IMR-90 (cell line): ENCODE data around the gene METTL22. TPM values are rescaled to one million over a fixed set of nuclear protein-coding genes. Genes with fewer than 3 reads are reported as not detected.

Source experiments
- ATAC-seq: fragments of 200-7000 bp; cut with Tn5 transposase; 2 replicates; pipeline ENCODE4 v1.9.1; 2020; ENCODE audit warnings: low read depth, mild to moderate bottlenecking, moderate library complexity
- BruUV-seq: library from RNA; stranded (reverse); fragments of 400-500 nt; replicated peaks from 2 replicates; lab custom pipeline; 2021; lab: Mats Ljungman, UMichigan
- CTCF ChIA-PET: fragments of 300-600 bp; formaldehyde crosslinking; extraction: SDS; loops from one replicate; lab custom pipeline; 2021; ENCODE audit warnings: antibody characterized with exemption; lab: Yijun Ruan, JAX
- POLR2A ChIA-PET: fragments of 300-600 bp; sonication (Branson Sonifier 250); formaldehyde crosslinking; loops from one replicate; lab custom pipeline; 2022; ENCODE audit warnings: antibody characterized with exemption; ENCODE audit not compliant: unreplicated experiment; lab: Charles Lee
- DNase-seq: peaks from one replicate; pipeline ENCODE4 v3.0.0; 2013
- H2AFZ ChIP-seq: replicated peaks from 2 replicates; pipeline ENCODE3; 2013; ENCODE audit warnings: low read length, mild to moderate bottlenecking; ENCODE audit not compliant: poor library complexity
- H2AK5ac ChIP-seq: 2 replicates; pipeline ENCODE4 v1.6.1; 2013; ENCODE audit warnings: low read depth, low read length, inconsistent platforms
- H2AK9ac ChIP-seq: replicated peaks from 2 replicates; pipeline ENCODE3; 2013; ENCODE audit warnings: mild to moderate bottlenecking, low read depth, low read length, moderate library complexity; ENCODE audit not compliant: poor library complexity
- H2BK120ac ChIP-seq: 2 replicates; pipeline ENCODE4 v1.6.1; 2013; ENCODE audit warnings: low read depth, low read length, inconsistent platforms
- H2BK15ac ChIP-seq: 3 replicates; pipeline ENCODE4 v1.6.1; 2013; ENCODE audit warnings: low read depth, low read length, inconsistent platforms
- H2BK20ac ChIP-seq: 2 replicates; pipeline ENCODE4 v1.6.1; 2013; ENCODE audit warnings: low read depth, mild to moderate bottlenecking, inconsistent platforms, low read length, moderate library complexity
- H2BK5ac ChIP-seq: 2 replicates; pipeline ENCODE4 v1.6.1; 2013; ENCODE audit warnings: mild to moderate bottlenecking, low read depth, low read length, inconsistent platforms; ENCODE audit not compliant: poor library complexity, severe bottlenecking
- H3K14ac ChIP-seq: replicated peaks from 2 replicates; pipeline ENCODE4 v1.6.1; 2013; ENCODE audit warnings: low read depth, low read length, inconsistent platforms
- H3K18ac ChIP-seq: 2 replicates; pipeline ENCODE4 v1.6.1; 2013; ENCODE audit warnings: low read depth, low read length, control low read depth
- H3K23ac ChIP-seq: 2 replicates; pipeline ENCODE4 v1.6.1; 2013; ENCODE audit warnings: low read depth, low read length, inconsistent platforms
- H3K27ac ChIP-seq: 2 replicates; pipeline ENCODE4 v1.5.1; 2013; ENCODE audit warnings: mild to moderate bottlenecking, control low read depth, low read length; ENCODE audit not compliant: insufficient read depth
- H3K27me3 ChIP-seq: 2 replicates; pipeline ENCODE4 v1.6.1; 2013; ENCODE audit warnings: low read length; ENCODE audit not compliant: control insufficient read depth, insufficient read depth
- H3K36me3 ChIP-seq: 2 replicates; pipeline ENCODE4 v1.6.1; 2013; ENCODE audit warnings: low read length, mixed read lengths; ENCODE audit not compliant: control insufficient read depth, insufficient read depth
- H3K4ac ChIP-seq: 2 replicates; pipeline ENCODE4 v1.6.1; 2013; ENCODE audit warnings: low read depth, low read length, inconsistent platforms
- H3K4me1 ChIP-seq: 2 replicates; pipeline ENCODE4 v1.6.1; 2013; ENCODE audit warnings: low read length, mixed read lengths; ENCODE audit not compliant: control insufficient read depth, insufficient read depth
- H3K4me2 ChIP-seq: 2 replicates; pipeline ENCODE4 v1.6.1; 2013; ENCODE audit warnings: low read depth, mild to moderate bottlenecking, control low read depth, low read length, moderate library complexity
- H3K4me3 ChIP-seq: 2 replicates; pipeline ENCODE4 v1.5.1; 2013; ENCODE audit warnings: low read depth, mild to moderate bottlenecking, control low read depth, low read length, moderate library complexity; ENCODE audit not compliant: insufficient read depth
- H3K56ac ChIP-seq: 2 replicates; pipeline ENCODE4 v1.6.1; 2013; ENCODE audit warnings: low read length, inconsistent platforms; ENCODE audit not compliant: insufficient read depth; ENCODE audit errors: extremely low read depth
- H3K79me1 ChIP-seq, 2 experiments: 2 replicates each; pipeline ENCODE4 v1.6.1; 2013; ENCODE audit warnings: low read length in 2 of 2, inconsistent platforms in 1 of 2, low read depth in 1 of 2
- H3K9ac ChIP-seq: 2 replicates; pipeline ENCODE4 v1.6.1; 2013; ENCODE audit warnings: low read depth, low read length, control low read depth
- H3K9me1 ChIP-seq: 2 replicates; pipeline ENCODE4 v1.6.1; 2013; ENCODE audit warnings: low read length, inconsistent platforms; ENCODE audit not compliant: insufficient read depth
- H3K9me3 ChIP-seq: 2 replicates; pipeline ENCODE4 v1.6.1; 2013; ENCODE audit warnings: low read length; ENCODE audit not compliant: control insufficient read depth, insufficient read depth
- H4K20me1 ChIP-seq: 2 replicates; pipeline ENCODE4 v1.6.1; 2013; ENCODE audit warnings: low read length, inconsistent platforms; ENCODE audit not compliant: insufficient read depth
- H4K5ac ChIP-seq: 2 replicates; pipeline ENCODE4 v1.6.1; 2013; ENCODE audit warnings: mild to moderate bottlenecking, low read depth, low read length, control low read depth
- H4K8ac ChIP-seq, 2 experiments: 2 replicates each; pipeline ENCODE4 v1.6.1; 2013; ENCODE audit warnings: low read depth in 2 of 2, low read length in 2 of 2, control low read depth in 1 of 2, inconsistent platforms in 1 of 2
- H4K91ac ChIP-seq: 2 replicates; pipeline ENCODE4 v1.6.1; 2013; ENCODE audit warnings: low read depth, low read length, inconsistent platforms; ENCODE audit not compliant: insufficient read depth
- CEBPB ChIP-seq: IDR thresholded peaks from 2 replicates; pipeline ENCODE4 v1.6.1; 2012; ENCODE audit warnings: low read depth, low read length, improper control_type of control experiment
- RAD21 ChIP-seq: IDR thresholded peaks from 2 replicates; pipeline ENCODE4 v1.6.1; 2012; ENCODE audit warnings: low read length, improper control_type of control experiment
- WGBS, 2 experiments: methylation state at CpG; one replicate each; pipeline versions ENCODE4 v1.1.5 to v1.1.7; 2013; ENCODE audit warnings: missing lambda C conversion rate in 2 of 2; ENCODE audit not compliant: insufficient read length in 1 of 2; ENCODE audit errors: extremely low coverage in 2 of 2; 5-methylcytosine and 5-hydroxymethylcytosine counted together
- dilution Hi-C: fragments of 300-500 bp; cut with HindIII; formaldehyde crosslinking; loops from one replicate; pipeline ENCODE4 v1.14.3; 2018; ENCODE audit warnings: low sequenced_read_pairs; ENCODE audit not compliant: unreplicated experiment
- in situ Hi-C: fragments of 300-500 bp; cut with MboI; formaldehyde crosslinking; loops from 3 replicates; pipeline ENCODE4 v1.14.3; 2019; ENCODE audit warnings: low sequenced_read_pairs, inconsistent platforms, mixed read lengths
- intact Hi-C: fragments of 100-400 bp; cut with micrococcal nuclease; formaldehyde crosslinking; loops from 2 replicates; pipeline ENCODE4 v1.10.0; 2022
- polyA plus RNA-seq, 3 experiments: library from polyadenylated mRNA; depleted of rRNA; stranded (reverse); fragments of >200 nt; gene quantifications; 2 replicates each; pipeline ENCODE4 v1.2.3, GENCODE V29; 2012; ENCODE audit warnings: low replicate concordance in 1 of 3
- total RNA-seq: library from RNA; depleted of rRNA; stranded (reverse); fragments of >200 nt; gene quantifications from 2 replicates; pipeline ENCODE4 v1.2.3, GENCODE V29; 2012

Gene METTL22
- total and polyA plus RNA-seq, 2 of the 4 experiments (the other 2 are of a cell fraction), result 27.2 to 51.2 TPM

DNA sequence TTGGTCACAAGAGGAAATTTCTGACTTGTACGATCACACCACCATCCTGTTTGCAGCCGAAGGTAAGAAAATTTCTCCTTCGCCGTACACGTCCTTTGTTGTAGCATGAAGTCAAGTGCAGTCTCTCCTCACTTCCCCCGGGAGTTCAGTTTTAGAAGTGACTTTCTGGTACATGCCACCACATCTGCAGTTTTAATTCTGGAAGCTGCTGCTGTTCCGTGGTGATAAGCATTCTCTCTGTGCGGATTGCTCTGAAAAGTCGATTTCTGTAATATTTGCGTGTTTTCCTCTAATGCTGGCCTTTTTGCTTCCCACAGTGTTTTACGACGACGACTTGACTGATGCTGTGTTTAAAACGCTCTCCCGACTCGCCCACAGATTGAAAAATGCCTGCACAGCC lies 20.6 kb downstream of the METTL22 start:
- H3K36me3 ChIP-seq, result peaks cover 81% of the 10 kb centered on the region
- H2BK20ac ChIP-seq, result no peak overlapping the region

More for the DNA sequence above, 20.6 kb downstream of the METTL22 start:
- H3K18ac ChIP-seq, result no peak overlapping the region
- H3K4me2 ChIP-seq, result no peak overlapping the region
- no peak overlapping the region for H3K23ac ChIP-seq
- H2BK15ac ChIP-seq, result no peak overlapping the region
- H2BK120ac ChIP-seq, result no peak overlapping the region
- H3K27ac ChIP-seq, result no peak overlapping the region
- H3K9me3 ChIP-seq, result no peaks in the 10 kb centered on the region
- H4K20me1 ChIP-seq, result no peaks in the 10 kb centered on the region
- dilution Hi-C loops, result no loop called here
- H4K8ac ChIP-seq, result no peak overlapping the region
- H3K14ac ChIP-seq, result no peak overlapping the region
- no peak overlapping the region for H4K91ac ChIP-seq
- intact Hi-C loops, result no loop called here
- no peaks in the 10 kb centered on the region for H3K4me1 ChIP-seq
- H2BK5ac ChIP-seq, result no peak overlapping the region
- no peaks in the 10 kb centered on the region for H3K79me1 ChIP-seq
- H3K9me1 ChIP-seq, result no peaks in the 10 kb centered on the region
- TF ChIP-seq CEBPB (no peak), RAD21 (no peak)
- H4K5ac ChIP-seq, result no peak overlapping the region
- no peak overlapping the region for H2AK5ac ChIP-seq
- no peaks in the 10 kb centered on the region for H3K27me3 ChIP-seq
- no peak overlapping the region for H2AK9ac ChIP-seq
- in situ Hi-C loops, result no loop called here
- POLR2A ChIA-PET, result no interaction called here
- no TSS peak for BruUV-seq
- no peak overlapping the region for H2AFZ ChIP-seq
- no peak overlapping the region for H3K4ac ChIP-seq
- no peak for ATAC-seq
- no peak overlapping the region for H3K9ac ChIP-seq
- DNase-seq, result no peak
- CTCF ChIA-PET, result no interaction called here
- no peak overlapping the region for H3K4me3 ChIP-seq
- 86% methylated on average over 11 of the region's 16 CpGs; no CpG with 5 or more reads in 1 of the 2 experiments for WGBS, 2 experiments
- H3K56ac ChIP-seq, result no peak overlapping the region
